A549 (cell line): ENCODE measurements around the gene NCOA1. TPM values are rescaled to one million over a fixed set of nuclear protein-coding genes. Genes with fewer than 3 reads are reported as not detected.

Experiments
- ATAC-seq, 2 experiments: fragments of 200-7000 bp in 1 of 2; fragments of >200 bp in 1 of 2; cut with Nextera tagmentation in 1 of 2; cut with Tn5 transposase in 1 of 2; 3 replicates each; pipeline versions ENCODE4 v1.8.0 to v1.9.1; 2018 to 2020; ENCODE audit warnings: mild to moderate bottlenecking in 1 of 2, moderate library complexity in 1 of 2
- CTCF ChIA-PET: fragments of 300-600 bp; sonication (Branson Sonifier 250); formaldehyde crosslinking; extraction: SDS; loops from one replicate; lab custom pipeline; 2021; ENCODE audit warnings: antibody characterized with exemption, inconsistent platforms; lab: Yijun Ruan, JAX
- POLR2A ChIA-PET: fragments of 350-600 bp; formaldehyde crosslinking; extraction: SDS; loops from one replicate; lab custom pipeline; 2021; ENCODE audit warnings: antibody characterized with exemption, inconsistent platforms; lab: Yijun Ruan, JAX
- DNase-seq, 2 experiments: peaks; one replicate each; pipeline versions ENCODE4 v3.0.0 to v3.0.0-alpha.2; 2011 to 2016; ENCODE audit warnings: low read depth in 1 of 2, low spot score in 1 of 2
- FAIRE-seq: peaks from 2 replicates; lab custom pipeline; 2011; peaks lifted over from hg19 to GRCh38; lab: Jason Lieb, UNC
- H3K27ac ChIP-seq, 2 experiments: fragments of >200 bp; sonication (Bioruptor Twin); formaldehyde crosslinking; 3 replicates each; pipeline ENCODE4 v1.5.1; 2016 to 2017
- H3K4me1 ChIP-seq: fragments of >200 bp; sonication (Bioruptor Twin); formaldehyde crosslinking; 3 replicates; pipeline ENCODE4 v1.6.1; 2016
- H3K4me2 ChIP-seq: fragments of >200 bp; sonication (Bioruptor Twin); formaldehyde crosslinking; 3 replicates; pipeline ENCODE4 v1.6.1; 2016
- H3K4me3 ChIP-seq: fragments of >200 bp; sonication (Bioruptor Twin); formaldehyde crosslinking; 3 replicates; pipeline ENCODE4 v1.5.1; 2016
- H3K9me3 ChIP-seq: fragments of >200 bp; sonication (Bioruptor Twin); formaldehyde crosslinking; 3 replicates; pipeline ENCODE4 v1.6.1; 2016
- BHLHE40 ChIP-seq: IDR thresholded peaks from 2 replicates; pipeline ENCODE4 v1.6.1; 2012; ENCODE audit warnings: low read depth, low read length, inconsistent platforms
- CBX2 ChIP-seq: fragments of 200-600 bp; sonication (generic); IDR thresholded peaks from 2 replicates; pipeline ENCODE4 v1.6.1; 2016; ENCODE audit warnings: low read depth, mild to moderate bottlenecking, borderline replicate concordance
- EHMT2 ChIP-seq: fragments of 200-600 bp; sonication (generic); IDR thresholded peaks from 2 replicates; pipeline ENCODE4 v1.6.1; 2016; ENCODE audit warnings: antibody characterized with exemption, low read depth, mild to moderate bottlenecking, moderate library complexity
- ESRRA ChIP-seq: fragments of 150-350 bp; IDR thresholded peaks from 2 replicates; pipeline ENCODE4 v1.6.1; 2014; ENCODE audit warnings: mild to moderate bottlenecking, low read length, borderline replicate concordance
- FOSL2 ChIP-seq, 2 experiments: fragments of 450-650 bp in 1 of 2; fragments of >200 bp in 1 of 2; sonication (Bioruptor Twin) in 1 of 2; formaldehyde crosslinking; IDR thresholded peaks; 2 replicates each; pipeline versions ENCODE4 v1.5.0 to v1.6.1; 2016 to 2020; ENCODE audit warnings: mild to moderate bottlenecking in 1 of 2, moderate library complexity in 1 of 2
- FOXS1 ChIP-seq: fragments of 250-450 bp; sonication (Bioruptor Pico); IDR thresholded peaks from 2 replicates; pipeline ENCODE4 v1.5.0; 2020; ENCODE audit warnings: mild to moderate bottlenecking, moderate library complexity
- HDAC2 ChIP-seq: fragments of 200-600 bp; sonication (generic); IDR thresholded peaks from 2 replicates; pipeline ENCODE4 v1.6.1; 2016
- HOXA7 ChIP-seq: fragments of 250-450 bp; sonication (Bioruptor Pico); IDR thresholded peaks from 2 replicates; pipeline ENCODE4 v1.5.0; 2020; ENCODE audit warnings: mild to moderate bottlenecking, moderate library complexity
- NFE2L2 ChIP-seq: fragments of 150-350 bp; conservative IDR thresholded peaks from 2 replicates; pipeline ENCODE4 v1.6.1; 2014; ENCODE audit warnings: low read length
- NR3C1 ChIP-seq: fragments of >200 bp; sonication (Bioruptor Twin); formaldehyde crosslinking; IDR thresholded peaks from 3 replicates; pipeline ENCODE4 v1.6.1; 2017
- PHF8 ChIP-seq: fragments of 200-600 bp; sonication (generic); IDR thresholded peaks from 2 replicates; pipeline ENCODE4 v1.6.1; 2016; ENCODE audit warnings: low read depth, mild to moderate bottlenecking, antibody characterized with exemption, moderate library complexity, borderline replicate concordance
- POLR2A ChIP-seq: IDR thresholded peaks from 2 replicates; pipeline ENCODE4 v1.6.1; 2012; ENCODE audit warnings: mild to moderate bottlenecking, low read length
- POLR2AphosphoS2 ChIP-seq: conservative IDR thresholded peaks from 2 replicates; pipeline ENCODE4 v1.6.1; 2012; ENCODE audit warnings: low read length, improper control_type of control experiment, inconsistent platforms
- RARB ChIP-seq: fragments of 250-450 bp; sonication (Bioruptor Pico); IDR thresholded peaks from 2 replicates; pipeline ENCODE4 v1.8.0; 2021; ENCODE audit warnings: mild to moderate bottlenecking, moderate library complexity
- RFX5 ChIP-seq: fragments of 450-650 bp; IDR thresholded peaks from 2 replicates; pipeline ENCODE4 v1.7.1; 2014; ENCODE audit warnings: antibody characterized with exemption, mild to moderate bottlenecking, moderate library complexity
- ZNF302 ChIP-seq: fragments of 250-450 bp; sonication (Bioruptor Pico); IDR thresholded peaks from 2 replicates; pipeline ENCODE4 v1.9.0; 2021; ENCODE audit warnings: inconsistent platforms, mild to moderate bottlenecking, moderate library complexity
- ZSCAN20 ChIP-seq: fragments of 250-450 bp; sonication (Bioruptor Pico); IDR thresholded peaks from 2 replicates; pipeline ENCODE4 v1.8.0; 2022; ENCODE audit warnings: mild to moderate bottlenecking, moderate library complexity
- WGBS: methylation state at CpG from one replicate; pipeline ENCODE4 v1.1.6; 2017; ENCODE audit errors: missing lambda C conversion rate; 5-methylcytosine and 5-hydroxymethylcytosine counted together
- polyA plus RNA-seq, 4 experiments: library from polyadenylated mRNA; depleted of rRNA in 3 of 4; stranded (reverse); fragments of >200 nt; fragmentation: RNase III in 1 of 4; extraction: RNeasy Plus Mini Kit Qiagen cat#74134 plus additional on column Dnase treatment in 1 of 4; gene quantifications; 2 replicates in 3 of 4; 3 replicates in 1 of 4; pipeline ENCODE4 v1.2.3, GENCODE V29; 2011 to 2017
- TF ChIP-seq, protein P1 (sequence below): fragments of >200 bp; sonication (Bioruptor Twin); formaldehyde crosslinking; IDR thresholded peaks from 3 replicates; pipeline ENCODE4 v1.5.1; 2016
- TF ChIP-seq, protein P2 (sequence below): fragments of 250-450 bp; sonication (Bioruptor Pico); IDR thresholded peaks from 2 replicates; pipeline ENCODE4 v1.5.0; 2020; ENCODE audit warnings: low read depth, mild to moderate bottlenecking, moderate library complexity
- TF ChIP-seq, protein P3 (sequence below): fragments of 200-600 bp; sonication (generic); IDR thresholded peaks from 2 replicates; pipeline ENCODE4 v1.6.1; 2016; ENCODE audit warnings: antibody characterized with exemption, mild to moderate bottlenecking, moderate library complexity
- TF ChIP-seq, protein P4 (sequence below): fragments of 150-350 bp; IDR thresholded peaks from 2 replicates; pipeline ENCODE4 v1.6.1; 2014; ENCODE audit warnings: low read depth, mild to moderate bottlenecking, low read length

Gene NCOA1
- polyA plus RNA-seq, 2 of the 4 experiments (the other 2 are of a cell fraction): 7.6 to 29.9 TPM

DNA sequence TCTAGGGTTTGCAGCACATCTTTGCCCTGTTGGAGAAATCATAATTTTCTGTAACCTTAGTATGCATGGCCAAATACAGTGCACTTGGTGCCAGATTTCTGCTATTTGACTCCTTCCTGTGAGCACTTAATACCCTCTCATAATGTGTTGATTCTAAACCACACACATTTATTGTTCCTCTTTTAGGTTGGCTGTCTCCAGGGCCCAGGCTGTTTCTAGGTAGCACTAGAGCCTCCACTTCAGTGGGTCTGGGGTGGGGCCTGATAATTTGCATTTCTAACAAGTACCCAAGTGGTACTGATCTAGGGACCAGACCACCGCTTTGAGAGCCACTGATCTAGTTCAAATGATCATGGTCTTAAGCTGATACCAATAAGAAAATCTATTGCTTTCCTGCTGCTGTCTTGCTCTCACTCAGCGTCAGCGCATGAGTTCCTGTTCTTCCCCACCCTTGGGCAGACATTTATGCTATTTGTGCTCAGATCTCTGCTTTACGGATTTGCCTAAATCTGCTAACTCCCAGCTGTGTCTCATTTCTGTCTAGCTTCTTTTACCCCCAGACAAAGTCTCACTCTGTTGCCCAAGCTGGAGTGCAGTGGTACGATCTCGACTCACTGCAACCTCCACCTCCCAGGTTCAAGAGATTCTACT is 294.7 kb downstream of the NCOA1 start:
- no peak overlapping the region for H3K27ac ChIP-seq

DNA sequence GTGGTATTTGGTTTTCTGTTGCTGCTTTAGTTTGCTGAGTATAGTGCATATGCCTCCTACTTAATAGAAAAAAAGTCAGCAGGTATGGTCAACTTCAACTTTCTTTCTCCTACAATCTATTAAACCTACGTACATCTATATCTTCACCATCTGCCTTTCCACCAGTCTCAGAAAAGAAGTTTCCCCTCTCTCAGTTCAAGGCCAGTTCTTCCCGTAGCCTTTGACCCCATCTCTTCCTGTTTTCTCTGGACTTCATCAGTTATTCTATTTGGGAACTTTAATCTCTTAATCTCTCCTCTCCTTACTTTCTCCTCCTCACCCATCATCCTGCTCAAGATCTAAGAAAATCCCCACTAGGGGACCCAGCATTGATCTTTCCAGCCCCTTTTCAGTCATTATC is 296.5 kb downstream of the NCOA1 start:
- no peak overlapping the region for H3K27ac ChIP-seq
- H3K4me3 ChIP-seq: no peak overlapping the region
- 84% methylated on average over 2 of the region's 2 CpGs for WGBS
- H3K4me2 ChIP-seq: no peak overlapping the region
- CTCF ChIA-PET: interaction anchor here (0.9 to 1.1 kb wide), 2 partner anchors 365 to 377 kb away, joined by 3 to 4 read pairs; no protein-coding TSS in a partner anchor
- FAIRE-seq (no peak), DNase-seq (no peak), ATAC-seq (no peak)
- POLR2A ChIA-PET: no interaction called here
- TF ChIP-seq, protein P1, sequence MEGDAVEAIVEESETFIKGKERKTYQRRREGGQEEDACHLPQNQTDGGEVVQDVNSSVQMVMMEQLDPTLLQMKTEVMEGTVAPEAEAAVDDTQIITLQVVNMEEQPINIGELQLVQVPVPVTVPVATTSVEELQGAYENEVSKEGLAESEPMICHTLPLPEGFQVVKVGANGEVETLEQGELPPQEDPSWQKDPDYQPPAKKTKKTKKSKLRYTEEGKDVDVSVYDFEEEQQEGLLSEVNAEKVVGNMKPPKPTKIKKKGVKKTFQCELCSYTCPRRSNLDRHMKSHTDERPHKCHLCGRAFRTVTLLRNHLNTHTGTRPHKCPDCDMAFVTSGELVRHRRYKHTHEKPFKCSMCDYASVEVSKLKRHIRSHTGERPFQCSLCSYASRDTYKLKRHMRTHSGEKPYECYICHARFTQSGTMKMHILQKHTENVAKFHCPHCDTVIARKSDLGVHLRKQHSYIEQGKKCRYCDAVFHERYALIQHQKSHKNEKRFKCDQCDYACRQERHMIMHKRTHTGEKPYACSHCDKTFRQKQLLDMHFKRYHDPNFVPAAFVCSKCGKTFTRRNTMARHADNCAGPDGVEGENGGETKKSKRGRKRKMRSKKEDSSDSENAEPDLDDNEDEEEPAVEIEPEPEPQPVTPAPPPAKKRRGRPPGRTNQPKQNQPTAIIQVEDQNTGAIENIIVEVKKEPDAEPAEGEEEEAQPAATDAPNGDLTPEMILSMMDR: no peak
- TF ChIP-seq, protein P2, sequence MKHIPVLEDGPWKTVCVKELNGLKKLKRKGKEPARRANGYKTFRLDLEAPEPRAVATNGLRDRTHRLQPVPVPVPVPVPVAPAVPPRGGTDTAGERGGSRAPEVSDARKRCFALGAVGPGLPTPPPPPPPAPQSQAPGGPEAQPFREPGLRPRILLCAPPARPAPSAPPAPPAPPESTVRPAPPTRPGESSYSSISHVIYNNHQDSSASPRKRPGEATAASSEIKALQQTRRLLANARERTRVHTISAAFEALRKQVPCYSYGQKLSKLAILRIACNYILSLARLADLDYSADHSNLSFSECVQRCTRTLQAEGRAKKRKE (CRISPR knock-in tag): no peak
- TF ChIP-seq ZSCAN20 (CRISPR knock-in tag) (no peak), ESRRA (no peak)
- peaks cover 12% of the 10 kb centered on the region for H3K4me1 ChIP-seq
- no peaks in the 10 kb centered on the region for H3K9me3 ChIP-seq

More for the DNA sequence above, 294.7 kb downstream of the NCOA1 start:
- Histone ChIP-seq H3K4me3 (no peak overlapping the region), H3K4me2 (no peak overlapping the region), H3K9me3 (no peaks in the 10 kb centered on the region), H3K4me1 (no peaks in the 10 kb centered on the region)
- TF ChIP-seq RARB (CRISPR knock-in tag): no peak
- TF ChIP-seq FOSL2 (IDR thresholded peaks at IDR 0.05): no peak
- TF ChIP-seq FOSL2 (CRISPR knock-in tag; IDR thresholded peaks at IDR 0.05): no peak
- no peak for TF ChIP-seq NFE2L2
- TF ChIP-seq EHMT2: no peak
- no peak for TF ChIP-seq ESRRA
- no peak for TF ChIP-seq HDAC2
- no peak for TF ChIP-seq CBX2
- WGBS: 86% methylated on average over 6 of the region's 6 CpGs
- ATAC-seq (peak in 1 of 2 experiments; percentile 12; a peak in 2 of 6 replicates), FAIRE-seq (no peak), DNase-seq (no peak)
- ChIA-PET POLR2A (no interaction called here), CTCF (no interaction called here)

DNA sequence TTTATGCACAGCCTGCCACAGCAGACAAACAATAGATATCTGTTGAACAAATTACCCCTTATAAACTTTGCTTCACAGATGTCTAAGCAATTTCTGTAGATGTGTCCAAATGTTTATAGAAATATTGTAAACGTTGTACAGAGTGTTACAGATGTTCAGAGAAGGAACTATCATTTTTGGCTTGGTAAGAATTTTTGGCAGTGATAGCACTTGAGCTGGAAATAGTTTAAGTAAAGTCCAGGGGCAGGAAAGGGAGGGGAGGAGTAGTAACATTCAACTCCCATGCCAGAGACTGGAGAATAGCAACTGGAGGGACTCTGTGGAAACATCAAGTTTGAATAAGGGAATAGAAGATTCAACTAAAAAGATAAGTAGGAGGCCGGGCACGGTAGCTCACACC is 297.8 kb downstream of the NCOA1 start:
- POLR2A ChIA-PET: interaction anchor here (0.6 kb wide), 1 partner anchor 33 kb away, joined by 6 read pairs; no protein-coding TSS in a partner anchor
- DNase-seq (no peak), FAIRE-seq (no peak), ATAC-seq (no peak)
- H3K4me1 ChIP-seq: peaks cover 12% of the 10 kb centered on the region
- H3K4me3 ChIP-seq: no peak overlapping the region
- WGBS: 81% methylated on average over 3 of the region's 3 CpGs
- H3K9me3 ChIP-seq: no peaks in the 10 kb centered on the region
- H3K4me2 ChIP-seq: no peak overlapping the region
- H3K27ac ChIP-seq: no peak overlapping the region
- CTCF ChIA-PET: interaction anchor here (0.7 to 5.4 kb wide), 6 partner anchors 10 to 379 kb away, joined by 3 to 61 read pairs (median 16); partner anchors contain the start of gene NCOA1
- TF ChIP-seq POLR2AphosphoS2 (no peak), POLR2A (no peak), PHF8 (no peak), ESRRA (no peak), RFX5 (no peak), HOXA7 (no peak), BHLHE40 (no peak), FOXS1 (CRISPR knock-in tag) (no peak), ZNF302 (CRISPR knock-in tag) (no peak), NR3C1 (no peak), ZSCAN20 (CRISPR knock-in tag) (no peak)
- TF ChIP-seq, protein P1: no peak
- TF ChIP-seq, protein P3, sequence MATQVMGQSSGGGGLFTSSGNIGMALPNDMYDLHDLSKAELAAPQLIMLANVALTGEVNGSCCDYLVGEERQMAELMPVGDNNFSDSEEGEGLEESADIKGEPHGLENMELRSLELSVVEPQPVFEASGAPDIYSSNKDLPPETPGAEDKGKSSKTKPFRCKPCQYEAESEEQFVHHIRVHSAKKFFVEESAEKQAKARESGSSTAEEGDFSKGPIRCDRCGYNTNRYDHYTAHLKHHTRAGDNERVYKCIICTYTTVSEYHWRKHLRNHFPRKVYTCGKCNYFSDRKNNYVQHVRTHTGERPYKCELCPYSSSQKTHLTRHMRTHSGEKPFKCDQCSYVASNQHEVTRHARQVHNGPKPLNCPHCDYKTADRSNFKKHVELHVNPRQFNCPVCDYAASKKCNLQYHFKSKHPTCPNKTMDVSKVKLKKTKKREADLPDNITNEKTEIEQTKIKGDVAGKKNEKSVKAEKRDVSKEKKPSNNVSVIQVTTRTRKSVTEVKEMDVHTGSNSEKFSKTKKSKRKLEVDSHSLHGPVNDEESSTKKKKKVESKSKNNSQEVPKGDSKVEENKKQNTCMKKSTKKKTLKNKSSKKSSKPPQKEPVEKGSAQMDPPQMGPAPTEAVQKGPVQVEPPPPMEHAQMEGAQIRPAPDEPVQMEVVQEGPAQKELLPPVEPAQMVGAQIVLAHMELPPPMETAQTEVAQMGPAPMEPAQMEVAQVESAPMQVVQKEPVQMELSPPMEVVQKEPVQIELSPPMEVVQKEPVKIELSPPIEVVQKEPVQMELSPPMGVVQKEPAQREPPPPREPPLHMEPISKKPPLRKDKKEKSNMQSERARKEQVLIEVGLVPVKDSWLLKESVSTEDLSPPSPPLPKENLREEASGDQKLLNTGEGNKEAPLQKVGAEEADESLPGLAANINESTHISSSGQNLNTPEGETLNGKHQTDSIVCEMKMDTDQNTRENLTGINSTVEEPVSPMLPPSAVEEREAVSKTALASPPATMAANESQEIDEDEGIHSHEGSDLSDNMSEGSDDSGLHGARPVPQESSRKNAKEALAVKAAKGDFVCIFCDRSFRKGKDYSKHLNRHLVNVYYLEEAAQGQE: no peak
- TF ChIP-seq, protein P4, sequence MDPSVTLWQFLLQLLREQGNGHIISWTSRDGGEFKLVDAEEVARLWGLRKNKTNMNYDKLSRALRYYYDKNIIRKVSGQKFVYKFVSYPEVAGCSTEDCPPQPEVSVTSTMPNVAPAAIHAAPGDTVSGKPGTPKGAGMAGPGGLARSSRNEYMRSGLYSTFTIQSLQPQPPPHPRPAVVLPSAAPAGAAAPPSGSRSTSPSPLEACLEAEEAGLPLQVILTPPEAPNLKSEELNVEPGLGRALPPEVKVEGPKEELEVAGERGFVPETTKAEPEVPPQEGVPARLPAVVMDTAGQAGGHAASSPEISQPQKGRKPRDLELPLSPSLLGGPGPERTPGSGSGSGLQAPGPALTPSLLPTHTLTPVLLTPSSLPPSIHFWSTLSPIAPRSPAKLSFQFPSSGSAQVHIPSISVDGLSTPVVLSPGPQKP: no peak
